Fibroblast of lung (primary cell): Measurements from ENCODE around the gene ZDHHC22. TPM values are rescaled to one million over a fixed set of nuclear protein-coding genes. Genes with fewer than 3 reads are reported as not detected.

ENCODE experiments used
- DNase-seq, 2 donors: peaks; one replicate each; pipeline versions ENCODE4 v3.0.0 to v3.0.0-alpha.2; 2010; ENCODE audit warnings: low read depth in 2 of 2
- H2AFZ ChIP-seq: 2 replicates; pipeline ENCODE4 v1.5.1; 2012; ENCODE audit warnings: low read length, control low read depth, inconsistent platforms
- H3K27ac ChIP-seq: 2 replicates; pipeline ENCODE4 v1.5.1; 2011; ENCODE audit warnings: low read length, control low read depth; ENCODE audit not compliant: insufficient read depth
- H3K27me3 ChIP-seq: 2 replicates; pipeline ENCODE4 v1.5.1; 2011; ENCODE audit warnings: mild to moderate bottlenecking, low read length; ENCODE audit not compliant: control insufficient read depth, insufficient read depth
- H3K36me3 ChIP-seq: 2 replicates; pipeline ENCODE4 v1.5.1; 2011; ENCODE audit warnings: low read length; ENCODE audit not compliant: control insufficient read depth, insufficient read depth
- H3K4me1 ChIP-seq: 2 replicates; pipeline ENCODE4 v1.5.1; 2011; ENCODE audit warnings: low read length; ENCODE audit not compliant: control insufficient read depth, insufficient read depth; ENCODE audit errors: extremely low read depth
- H3K4me2 ChIP-seq: 2 replicates; pipeline ENCODE4 v1.5.1; 2011; ENCODE audit warnings: low read length, control low read depth; ENCODE audit not compliant: insufficient read depth; ENCODE audit errors: extremely low read depth
- H3K4me3 ChIP-seq, 4 experiments: fragments of 200-600 bp in 1 of 4; sonication (generic) in 1 of 4; replicated peaks in 1 of 4; 2 replicates each; pipeline ENCODE4 v1.5.1; 2011 to 2016; ENCODE audit warnings: low read length in 4 of 4, low read depth in 3 of 4, mild to moderate bottlenecking in 3 of 4, control low read depth in 2 of 4, inconsistent platforms in 1 of 4, mixed read lengths in 1 of 4; ENCODE audit not compliant: insufficient read depth in 1 of 4; ENCODE audit errors: control extremely low read depth in 1 of 4
- H3K79me2 ChIP-seq: 2 replicates; pipeline ENCODE4 v1.5.1; 2012; ENCODE audit warnings: mild to moderate bottlenecking, low read length, inconsistent platforms; ENCODE audit not compliant: control insufficient read depth, insufficient read depth
- H3K9ac ChIP-seq: 2 replicates; pipeline ENCODE4 v1.5.1; 2011; ENCODE audit warnings: mild to moderate bottlenecking, low read length, control low read depth; ENCODE audit not compliant: insufficient read depth
- H3K9me3 ChIP-seq: 2 replicates; pipeline ENCODE4 v1.5.1; 2012; ENCODE audit warnings: low read depth, low read length; ENCODE audit not compliant: control insufficient read depth, insufficient read depth
- H4K20me1 ChIP-seq: 2 replicates; pipeline ENCODE4 v1.5.1; 2011; ENCODE audit warnings: low read length; ENCODE audit not compliant: control insufficient read depth, insufficient read depth; ENCODE audit errors: extremely low read depth
- CTCF ChIP-seq, 2 donors: IDR thresholded peaks in 1 of 2; conservative IDR thresholded peaks in 1 of 2; 1 replicate in 1 of 2; 2 replicates in 1 of 2; pipeline ENCODE4 v1.5.1; 2011 to 2012; ENCODE audit warnings: low read length in 2 of 2, control low read depth in 1 of 2, inconsistent platforms in 1 of 2, low read depth in 1 of 2, mild to moderate bottlenecking in 1 of 2
- EZH2 ChIP-seq: IDR thresholded peaks from 2 replicates; pipeline ENCODE4 v1.5.1; 2012; ENCODE audit warnings: low read length, control low read depth, mild to moderate bottlenecking; ENCODE audit errors: missing control alignments
- polyA plus RNA-seq, 2 donors: library from polyadenylated mRNA; depleted of rRNA in 1 of 2; stranded (reverse) in 1 of 2; unstranded in 1 of 2; fragments of >200 nt; gene quantifications; 2 replicates each; pipeline ENCODE4 v1.2.1, GENCODE V29; 2011 to 2012; ENCODE audit warnings: missing spikeins in 1 of 2
- total RNA-seq: library from RNA; depleted of rRNA; stranded (reverse); fragments of >200 nt; gene quantifications from 2 replicates; pipeline ENCODE4 v1.2.1, GENCODE V29; 2014

The ZDHHC22 gene
- total and polyA plus RNA-seq, 2 donors (not counting 1 experiment from before 2014, with no cell fraction given): not detected

GRCh38 chr14:77122526-77123125 is 19.0 kb downstream of the ZDHHC22 start:
- no peak overlapping the region for H3K4me2 ChIP-seq
- no peak for DNase-seq
- no peak overlapping the region for H3K9ac ChIP-seq
- no peak overlapping the region for H3K4me3 ChIP-seq
- H3K4me1 ChIP-seq: no peaks in the 10 kb centered on the region
- H3K79me2 ChIP-seq: no peaks in the 10 kb centered on the region
- no peaks in the 10 kb centered on the region for H3K9me3 ChIP-seq
- H3K27me3 ChIP-seq: peaks cover 8% of the 10 kb centered on the region
- H3K36me3 ChIP-seq: no peaks in the 10 kb centered on the region
- no peak overlapping the region for H3K27ac ChIP-seq
- H2AFZ ChIP-seq: no peak overlapping the region
- H4K20me1 ChIP-seq: no peaks in the 10 kb centered on the region
- TF ChIP-seq EZH2 (no peak), CTCF (conservative IDR thresholded peaks at IDR 0.05 in 1 of 2, IDR thresholded peaks at IDR 0.05 in 1 of 2; ENCODE audit: low read depth in 1 of 2, low read length in 2 of 2) (no peak)

GRCh38 chr14:77120771-77121743 is 20.5 kb downstream of the ZDHHC22 start:
- no peak for DNase-seq
- Histone ChIP-seq H3K79me2 (no peaks in the 10 kb centered on the region), H3K9ac (no peak overlapping the region), H3K27ac (no peak overlapping the region), H4K20me1 (no peaks in the 10 kb centered on the region), H3K4me3 (no peak overlapping the region), H3K4me1 (no peaks in the 10 kb centered on the region), H3K36me3 (no peaks in the 10 kb centered on the region), H3K4me2 (no peak overlapping the region), H3K9me3 (no peaks in the 10 kb centered on the region), H2AFZ (no peak overlapping the region), H3K27me3 (peaks cover 6% of the 10 kb centered on the region)
- TF ChIP-seq EZH2: no peak
- TF ChIP-seq CTCF (conservative IDR thresholded peaks at IDR 0.05 in 1 of 2, IDR thresholded peaks at IDR 0.05 in 1 of 2; ENCODE audit: low read depth in 1 of 2, low read length in 2 of 2): no peak

- Histone ChIP-seq H3K36me3 (no peaks in the 10 kb centered on the region), H3K9me3 (no peaks in the 10 kb centered on the region), H3K4me2 (no peak overlapping the region), H4K20me1 (no peaks in the 10 kb centered on the region), H3K79me2 (no peaks in the 10 kb centered on the region), H2AFZ (no peak overlapping the region), H3K9ac (no peak overlapping the region), H3K4me1 (no peaks in the 10 kb centered on the region), H3K27me3 (no peaks in the 10 kb centered on the region), H3K4me3 (no peak overlapping the region), H3K27ac (no peak overlapping the region)
- no peak for DNase-seq
- TF ChIP-seq EZH2: no peak
- no peak for TF ChIP-seq CTCF (conservative IDR thresholded peaks at IDR 0.05 in 1 of 2, IDR thresholded peaks at IDR 0.05 in 1 of 2; ENCODE audit: low read depth in 1 of 2, low read length in 2 of 2)
Observed at GRCh38 chr14:77119851-77120250, 21.7 kb downstream of the ZDHHC22 start.
